ENCODE measurements around the gene DBF4B.

The DBF4B gene

DNA sequence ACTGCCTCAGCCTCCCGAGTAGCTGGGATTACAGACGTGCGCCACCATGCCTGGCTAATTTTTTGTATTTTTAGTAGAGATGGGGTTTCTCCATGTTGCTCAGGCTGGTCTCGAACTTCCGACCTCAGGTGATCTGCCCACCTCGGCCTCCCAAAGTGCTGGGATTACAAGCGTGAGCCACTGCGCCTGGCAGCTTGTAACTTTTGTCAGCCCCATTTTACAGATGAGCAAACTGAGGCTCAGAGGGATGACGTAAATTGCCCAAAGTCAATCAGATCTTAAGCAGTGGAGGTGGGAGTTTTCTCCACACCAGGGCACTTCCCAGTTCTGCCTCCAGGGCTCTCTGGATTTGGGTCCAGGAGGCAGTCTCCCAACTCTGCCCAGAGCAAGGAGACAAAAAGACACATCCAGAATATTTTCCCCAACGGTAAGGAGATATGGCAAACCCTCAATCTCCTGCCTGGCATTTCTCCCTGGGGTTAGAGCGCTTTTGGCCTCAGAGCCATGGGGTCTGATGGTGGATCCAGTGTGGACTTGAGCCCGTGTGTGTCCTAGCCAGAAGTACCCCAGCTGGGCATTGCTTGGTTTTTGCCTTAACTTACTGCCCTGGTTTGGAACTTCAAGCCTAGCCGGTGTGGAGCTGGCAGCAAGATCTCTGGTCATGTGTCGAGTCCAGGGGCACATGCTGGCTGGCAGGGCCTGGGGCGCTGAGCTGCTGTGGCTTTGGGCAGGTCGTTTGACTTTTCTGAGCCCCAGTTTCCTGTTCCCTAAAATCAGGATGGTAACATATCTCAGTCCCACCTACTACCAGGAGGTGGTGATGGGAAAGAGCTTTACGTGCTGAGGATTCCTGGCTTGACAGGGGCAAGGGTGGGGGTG lies 53.7 kb downstream of the DBF4B start:
- DNase-seq = no peak

DNA sequence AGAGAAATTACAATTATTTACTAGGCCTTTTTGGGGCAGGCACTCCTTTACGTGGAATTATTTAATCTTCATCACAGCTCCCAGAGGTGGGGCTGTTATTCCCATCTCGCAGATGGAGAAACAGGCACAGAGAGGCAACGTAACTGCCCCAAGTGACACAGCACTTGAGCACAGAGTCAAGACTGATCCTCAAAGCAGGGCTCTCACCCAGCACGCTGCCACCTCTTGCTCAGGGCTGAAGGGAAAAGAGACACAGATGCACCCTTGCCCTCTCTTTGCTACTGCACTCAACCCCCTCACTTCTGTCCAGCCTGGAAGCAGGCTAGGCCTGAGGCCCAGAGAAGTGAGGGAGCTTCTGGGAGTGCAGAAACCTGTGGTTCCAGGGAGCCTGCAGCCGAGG lies 54.7 kb downstream of the DBF4B start:
- DNase-seq = no peak

DNA sequence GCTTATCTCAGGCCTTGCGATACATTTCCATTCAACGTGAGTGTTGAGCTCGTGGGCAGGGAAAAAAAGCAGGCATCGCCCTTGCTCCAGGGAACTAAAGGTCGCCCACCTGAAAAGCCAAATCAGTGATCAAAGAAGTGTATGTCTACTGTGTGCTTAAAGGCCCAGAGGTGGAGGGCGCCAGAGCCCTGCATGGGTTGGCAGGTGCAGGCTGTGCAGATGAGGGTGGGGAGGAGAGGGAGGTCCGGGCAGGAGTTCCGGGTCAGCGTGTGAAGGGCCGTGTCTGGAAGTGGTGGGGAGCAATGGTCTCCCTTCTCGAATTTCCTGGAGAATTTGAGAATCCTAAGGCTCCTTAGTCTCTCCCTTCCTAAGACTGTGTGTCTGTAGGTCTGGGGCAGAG lies 57.5 kb downstream of the DBF4B start:
- no peak for DNase-seq

DNA sequence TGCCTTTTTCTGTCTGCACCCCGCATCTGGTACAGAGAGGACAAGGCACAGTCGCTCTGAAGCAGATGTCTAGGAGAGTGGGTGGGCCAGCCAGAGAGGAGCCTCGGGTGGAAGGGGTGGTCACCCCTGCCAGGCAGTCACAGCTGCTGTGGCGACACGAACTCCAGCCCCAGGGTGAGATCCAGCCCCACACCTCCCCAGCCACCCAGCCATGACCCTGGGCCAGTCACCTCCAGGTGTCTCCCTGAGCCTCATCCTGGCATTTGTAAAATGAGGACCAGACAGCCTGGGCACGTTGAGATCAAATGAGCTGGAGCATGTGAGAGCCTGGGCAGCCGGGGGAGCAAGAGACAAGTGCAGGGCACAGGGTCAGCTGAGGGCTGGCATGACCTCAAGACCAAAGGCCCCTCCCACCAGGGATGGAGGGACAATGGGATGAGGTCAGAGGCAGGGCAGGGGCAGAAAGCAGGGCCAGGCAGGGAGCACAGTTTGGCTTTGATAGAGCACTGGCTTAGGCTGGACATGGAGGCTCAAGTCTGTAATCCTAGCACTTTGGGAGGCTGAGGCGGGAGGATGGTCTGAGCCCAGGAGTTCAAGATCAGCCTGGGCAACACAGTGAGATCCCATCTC lies 58.1 kb downstream of the DBF4B start:
- DNase-seq = no peak

DNA sequence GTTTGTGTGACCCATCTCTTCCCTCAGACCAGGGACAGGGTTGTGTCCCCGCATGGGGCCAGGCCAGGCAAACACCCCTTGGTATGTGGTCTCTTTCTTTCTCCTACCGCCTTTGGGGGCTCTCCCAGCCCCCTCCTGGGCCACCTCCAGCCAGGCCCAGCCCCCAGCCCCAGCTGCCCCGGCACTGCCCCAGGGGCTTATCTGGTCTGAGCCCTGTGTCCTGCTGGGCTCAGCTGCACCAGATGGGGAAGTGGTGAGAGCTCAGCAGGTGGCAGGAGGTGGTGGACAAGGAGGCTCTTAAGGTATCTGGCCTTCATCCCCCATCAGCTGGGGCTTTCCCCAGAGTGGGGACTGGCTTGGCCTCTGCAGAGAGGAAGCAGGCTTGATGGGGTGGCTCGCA lies 59.0 kb downstream of the DBF4B start:
- no peak for DNase-seq

DNA sequence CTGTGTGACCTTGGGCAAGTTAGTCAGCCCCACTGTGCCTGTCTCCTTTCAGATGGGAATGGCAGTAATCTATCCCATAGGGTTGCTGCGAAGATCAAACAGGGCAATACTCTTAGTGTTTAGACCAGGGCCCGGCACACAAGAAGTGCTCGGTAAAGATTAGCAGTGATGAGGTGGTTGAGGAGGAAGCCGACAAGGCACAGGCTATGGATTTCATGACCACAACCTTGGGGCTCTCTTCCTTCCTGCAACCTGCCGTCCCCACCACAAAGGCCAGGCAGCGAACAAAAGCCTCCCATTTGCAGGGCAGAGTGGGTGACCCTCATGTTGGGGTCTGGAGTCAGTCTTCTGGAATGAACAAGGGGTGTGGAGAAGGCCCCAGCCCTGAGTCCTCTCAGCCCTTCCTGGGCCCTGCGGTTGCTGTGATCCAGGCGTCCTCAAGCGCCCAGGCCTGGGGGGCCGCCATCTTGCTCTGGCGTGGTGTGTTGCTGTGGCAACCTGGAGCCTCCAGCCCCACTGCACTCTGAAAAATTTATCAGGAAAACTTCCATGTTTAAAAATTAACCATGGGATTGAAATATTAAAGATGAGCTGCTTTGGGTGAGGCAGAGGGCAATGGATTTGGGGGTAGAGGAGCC lies 60.2 kb downstream of the DBF4B start:
- no peak for DNase-seq

DNA sequence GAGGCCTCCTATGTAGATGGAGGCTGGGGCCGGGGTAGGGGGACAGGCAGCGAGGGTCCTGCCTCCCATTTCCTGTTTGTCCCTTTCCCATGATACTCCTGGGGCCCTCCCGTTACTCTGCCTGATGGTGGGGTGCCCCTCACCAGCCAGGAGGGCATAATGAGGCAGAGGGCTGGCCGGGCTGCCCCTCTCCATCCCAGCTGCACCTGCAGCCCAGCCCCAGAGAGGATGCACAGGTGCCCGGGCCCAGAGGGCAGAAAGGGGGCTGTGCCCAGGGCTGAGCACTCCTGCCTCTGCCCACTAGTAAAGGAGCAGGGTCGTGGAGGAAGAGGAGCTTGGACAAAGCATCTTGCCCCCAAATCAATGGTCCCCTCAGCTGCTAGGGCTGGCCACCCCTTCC lies 60.8 kb downstream of the DBF4B start:
- DNase-seq = no peak

DNA sequence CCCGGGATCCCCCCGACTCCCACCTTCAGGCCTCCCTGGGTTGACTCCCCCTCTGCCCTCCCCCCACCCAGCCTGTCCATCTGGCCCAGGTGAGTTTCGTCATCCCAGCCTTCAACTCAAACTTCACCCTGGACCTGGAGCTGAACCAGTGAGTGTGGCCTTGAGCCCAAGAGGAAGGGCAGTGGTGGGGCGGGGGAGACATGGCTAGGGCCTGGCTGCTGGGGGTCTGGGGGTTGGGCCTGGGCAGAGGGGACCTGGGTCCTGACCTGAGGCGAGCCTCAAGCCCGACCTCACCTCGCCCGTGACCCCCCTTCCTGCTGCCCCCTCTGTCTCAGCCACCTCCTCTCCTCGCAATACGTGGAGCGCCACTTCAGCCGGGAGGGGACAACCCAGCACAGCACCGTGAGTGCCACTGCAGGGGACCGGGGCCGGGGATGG lies 61.2 kb downstream of the DBF4B start:
- DNase-seq = no peak

DNA sequence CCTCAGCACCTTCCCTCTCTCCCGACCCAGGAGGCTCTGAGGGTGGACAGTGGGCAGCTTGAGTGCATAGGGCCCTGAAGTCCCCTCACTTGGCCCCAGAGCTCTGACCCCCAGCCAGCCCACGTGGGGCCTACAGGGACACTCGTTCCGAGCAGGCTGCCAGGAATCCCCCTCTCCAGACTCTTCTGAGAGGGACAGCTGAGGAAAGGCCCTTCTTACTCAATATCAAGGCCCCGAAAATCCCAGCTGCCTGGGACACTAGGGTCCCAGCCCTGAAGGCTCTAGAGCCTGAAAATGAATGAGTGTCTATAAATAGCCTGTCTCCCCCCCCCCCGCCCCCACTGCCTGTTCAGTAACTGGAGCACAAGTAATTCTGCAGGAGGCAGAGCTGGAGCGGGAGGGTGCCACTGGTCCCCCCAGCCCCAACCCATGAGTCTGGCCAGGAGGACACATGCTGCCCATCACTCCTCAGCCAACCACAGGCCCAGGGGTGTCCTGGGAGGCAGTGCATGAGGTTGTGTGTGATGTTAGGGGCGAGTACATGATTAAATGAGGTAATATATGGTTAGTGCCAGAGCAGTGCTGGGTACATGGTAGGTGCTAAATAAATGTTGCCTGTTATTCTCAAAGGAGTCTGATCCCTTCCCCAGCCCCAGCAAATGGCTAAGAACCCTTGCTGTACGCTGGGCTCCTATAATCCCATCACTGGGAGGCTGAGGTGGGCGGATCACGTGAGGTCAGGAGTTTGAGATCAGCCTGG lies 61.9 kb downstream of the DBF4B start:
- no peak for DNase-seq

DNA sequence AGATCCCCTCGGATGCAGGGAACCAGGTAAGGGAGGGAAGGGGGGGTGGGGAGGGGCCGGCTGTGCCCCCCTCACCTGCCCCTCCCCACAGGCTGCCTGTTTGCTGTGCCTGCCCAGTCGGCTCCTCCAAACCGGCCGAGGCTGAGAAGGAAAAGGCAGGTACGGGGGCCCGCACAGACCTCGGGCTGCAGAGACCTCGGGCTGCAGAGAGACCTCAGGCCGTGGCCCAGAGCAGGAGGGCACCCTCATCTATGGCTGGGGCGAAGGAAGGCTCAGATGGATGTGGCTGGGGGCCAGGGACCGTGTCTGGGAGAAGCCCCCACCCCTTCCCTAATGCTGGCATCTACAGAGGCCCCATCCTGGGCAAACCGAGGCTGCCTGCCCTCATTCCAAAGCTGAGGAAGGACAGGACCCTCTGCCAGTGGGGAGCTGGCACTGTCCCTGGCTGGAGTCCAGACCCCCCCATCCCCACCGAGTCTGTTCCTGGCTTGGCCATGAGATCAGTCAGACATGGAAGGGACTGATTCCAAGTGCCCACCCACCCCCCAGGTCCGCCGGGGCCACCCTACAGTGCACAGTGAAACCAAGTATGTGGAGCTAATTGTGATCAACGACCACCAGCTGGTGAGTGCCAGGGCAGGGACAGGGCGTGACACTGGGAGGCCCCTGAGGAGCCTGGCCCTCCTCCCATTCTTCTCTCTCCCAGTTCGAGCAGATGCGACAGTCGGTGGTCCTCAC lies 64.0 kb downstream of the DBF4B start:
- DNase-seq = no peak

DNA sequence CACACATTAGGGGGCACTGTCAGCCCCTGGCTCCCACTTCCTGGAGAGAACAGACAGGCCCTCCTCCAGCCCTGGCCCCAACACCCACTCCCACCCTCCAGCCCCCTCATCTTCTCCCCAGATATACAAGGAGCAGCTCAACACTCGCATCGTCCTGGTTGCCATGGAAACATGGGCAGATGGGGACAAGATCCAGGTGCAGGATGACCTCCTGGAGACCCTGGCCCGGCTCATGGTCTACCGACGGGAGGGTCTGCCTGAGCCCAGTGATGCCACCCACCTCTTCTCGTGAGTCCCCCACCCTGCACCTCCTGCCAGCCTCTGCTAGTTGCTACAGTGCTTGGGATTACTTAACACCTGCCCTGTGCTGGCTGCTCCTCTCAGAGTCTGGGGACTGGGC lies 64.7 kb downstream of the DBF4B start:
- DNase-seq = no peak

DNA sequence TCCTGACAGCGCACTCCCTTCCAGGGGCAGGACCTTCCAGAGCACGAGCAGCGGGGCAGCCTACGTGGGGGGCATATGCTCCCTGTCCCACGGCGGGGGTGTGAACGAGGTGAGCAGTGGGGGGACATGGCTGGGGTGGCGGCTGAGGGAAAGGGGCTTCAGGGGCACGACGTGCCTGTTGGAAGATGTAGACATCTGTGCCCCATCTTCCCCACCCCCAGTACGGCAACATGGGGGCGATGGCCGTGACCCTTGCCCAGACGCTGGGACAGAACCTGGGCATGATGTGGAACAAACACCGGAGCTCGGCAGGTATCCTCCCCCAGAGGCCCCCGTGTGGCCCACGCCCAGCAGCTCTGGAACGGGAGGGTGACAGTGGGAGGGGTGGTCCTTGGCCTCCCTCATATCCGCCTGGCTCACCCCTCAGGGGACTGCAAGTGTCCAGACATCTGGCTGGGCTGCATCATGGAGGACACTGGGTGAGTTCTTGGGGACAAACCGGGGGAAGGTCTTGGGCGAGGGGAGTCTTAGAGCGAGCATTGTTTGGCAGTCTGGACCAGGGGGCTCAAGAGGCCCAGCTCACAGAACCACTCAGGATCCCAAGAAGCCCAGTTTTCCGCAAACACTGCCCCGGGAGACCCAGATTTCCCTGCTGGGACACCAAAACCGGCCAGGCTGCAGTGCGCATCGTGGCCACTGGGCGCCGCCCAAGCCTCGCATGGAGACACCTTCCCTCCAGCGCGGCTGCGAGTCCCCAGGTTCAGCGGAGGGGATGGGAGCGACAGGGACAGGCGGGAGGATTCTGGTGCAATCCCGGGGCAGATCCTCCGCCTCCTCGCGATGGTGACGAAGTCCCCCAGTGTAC lies 66.0 kb downstream of the DBF4B start:
- peak; percentile 76 for DNase-seq

DNA sequence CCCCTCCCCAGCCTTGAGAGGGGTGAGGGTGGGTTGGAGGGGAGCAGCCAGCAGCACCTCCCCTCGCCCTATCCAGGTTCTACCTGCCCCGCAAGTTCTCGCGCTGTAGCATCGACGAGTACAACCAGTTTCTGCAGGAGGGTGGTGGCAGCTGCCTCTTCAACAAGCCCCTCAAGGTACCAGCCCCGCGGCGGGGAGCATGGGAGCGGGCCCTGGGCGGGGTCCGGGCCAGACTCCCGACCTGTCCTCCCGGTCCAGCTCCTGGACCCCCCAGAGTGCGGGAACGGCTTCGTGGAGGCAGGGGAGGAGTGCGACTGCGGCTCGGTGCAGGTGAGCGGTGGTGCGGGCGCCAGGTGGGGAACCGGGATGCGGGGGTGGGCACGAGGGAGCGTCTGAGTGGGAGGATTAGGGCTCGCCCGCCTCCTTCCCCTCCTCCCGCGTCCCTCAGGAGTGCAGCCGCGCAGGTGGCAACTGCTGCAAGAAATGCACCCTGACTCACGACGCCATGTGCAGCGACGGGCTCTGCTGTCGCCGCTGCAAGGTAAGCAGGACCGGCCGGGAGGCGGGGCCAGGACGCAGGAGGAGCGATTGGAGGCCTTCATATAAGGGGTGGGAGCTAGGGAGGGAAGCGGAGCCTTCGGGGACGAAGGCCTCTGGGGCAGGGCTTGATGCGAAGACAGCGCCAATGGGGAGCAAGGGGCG lies 66.8 kb downstream of the DBF4B start:
- peak; percentile 97 for DNase-seq

DNA sequence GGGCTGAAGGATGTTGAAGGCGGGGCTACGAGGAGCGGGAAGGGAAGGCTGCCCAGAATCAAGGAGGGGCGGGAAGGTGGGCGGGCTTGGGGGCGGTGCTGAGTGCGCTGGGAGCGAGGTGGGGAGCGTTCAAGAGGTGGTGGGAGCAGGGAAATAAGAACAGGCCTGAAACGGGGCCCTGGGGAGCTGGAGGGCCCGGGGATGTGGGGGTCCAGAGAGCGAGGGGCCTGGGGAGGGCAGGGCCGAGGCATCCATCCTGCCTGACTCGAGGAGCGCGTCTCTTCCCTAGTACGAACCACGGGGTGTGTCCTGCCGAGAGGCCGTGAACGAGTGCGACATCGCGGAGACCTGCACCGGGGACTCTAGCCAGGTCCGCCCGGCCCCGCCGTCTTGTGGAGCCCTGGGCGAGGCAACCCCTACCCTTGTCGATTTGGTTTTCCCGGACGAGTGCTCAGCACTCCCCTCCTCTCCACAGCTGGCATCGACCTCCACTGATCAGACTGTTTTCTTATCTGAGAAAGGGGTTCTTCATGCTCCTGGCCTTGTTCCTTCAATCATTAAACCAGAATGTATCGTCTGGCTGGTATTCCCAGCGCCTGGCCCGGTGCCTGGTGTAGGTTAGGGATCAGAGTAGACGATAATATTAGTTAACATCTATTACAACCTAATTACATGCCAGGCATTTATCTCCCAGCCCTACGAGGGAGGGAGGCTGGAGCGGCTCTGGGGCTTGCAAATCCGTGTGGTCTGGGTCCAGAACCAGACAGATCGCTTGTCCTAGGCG lies 67.6 kb downstream of the DBF4B start:
- peak; percentile 72 for DNase-seq

DNA sequence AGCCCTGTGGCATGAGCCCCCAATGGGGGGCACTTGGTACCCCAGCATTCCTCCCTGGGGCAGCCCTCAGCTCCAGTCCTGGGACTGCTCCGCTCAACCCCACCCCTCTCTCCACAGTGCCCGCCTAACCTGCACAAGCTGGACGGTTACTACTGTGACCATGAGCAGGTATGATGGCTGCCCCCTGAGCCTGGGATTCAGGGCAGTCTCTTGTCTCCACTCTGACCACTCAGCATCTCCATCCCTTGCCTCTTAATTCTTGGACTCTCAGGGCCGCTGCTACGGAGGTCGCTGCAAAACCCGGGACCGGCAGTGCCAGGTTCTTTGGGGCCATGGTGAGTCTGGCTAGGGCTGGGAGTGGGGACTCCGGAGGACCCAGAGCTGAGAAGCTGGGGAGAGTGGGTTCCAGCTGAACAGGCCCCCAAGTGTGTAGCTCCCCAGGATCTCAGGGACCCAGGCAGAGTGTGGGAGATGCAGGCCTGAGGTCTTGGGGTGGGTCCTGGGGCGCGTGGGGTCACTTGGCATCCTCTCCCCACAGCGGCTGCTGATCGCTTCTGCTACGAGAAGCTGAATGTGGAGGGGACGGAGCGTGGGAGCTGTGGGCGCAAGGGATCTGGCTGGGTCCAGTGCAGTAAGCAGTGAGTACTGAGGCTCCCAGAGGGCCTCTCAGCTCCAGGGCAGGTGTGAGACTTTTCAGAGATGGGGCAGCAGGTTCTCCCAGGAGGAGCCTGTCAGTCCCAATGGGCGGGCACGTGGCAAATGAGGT lies 68.3 kb downstream of the DBF4B start:
- DNase-seq = no peak

DNA sequence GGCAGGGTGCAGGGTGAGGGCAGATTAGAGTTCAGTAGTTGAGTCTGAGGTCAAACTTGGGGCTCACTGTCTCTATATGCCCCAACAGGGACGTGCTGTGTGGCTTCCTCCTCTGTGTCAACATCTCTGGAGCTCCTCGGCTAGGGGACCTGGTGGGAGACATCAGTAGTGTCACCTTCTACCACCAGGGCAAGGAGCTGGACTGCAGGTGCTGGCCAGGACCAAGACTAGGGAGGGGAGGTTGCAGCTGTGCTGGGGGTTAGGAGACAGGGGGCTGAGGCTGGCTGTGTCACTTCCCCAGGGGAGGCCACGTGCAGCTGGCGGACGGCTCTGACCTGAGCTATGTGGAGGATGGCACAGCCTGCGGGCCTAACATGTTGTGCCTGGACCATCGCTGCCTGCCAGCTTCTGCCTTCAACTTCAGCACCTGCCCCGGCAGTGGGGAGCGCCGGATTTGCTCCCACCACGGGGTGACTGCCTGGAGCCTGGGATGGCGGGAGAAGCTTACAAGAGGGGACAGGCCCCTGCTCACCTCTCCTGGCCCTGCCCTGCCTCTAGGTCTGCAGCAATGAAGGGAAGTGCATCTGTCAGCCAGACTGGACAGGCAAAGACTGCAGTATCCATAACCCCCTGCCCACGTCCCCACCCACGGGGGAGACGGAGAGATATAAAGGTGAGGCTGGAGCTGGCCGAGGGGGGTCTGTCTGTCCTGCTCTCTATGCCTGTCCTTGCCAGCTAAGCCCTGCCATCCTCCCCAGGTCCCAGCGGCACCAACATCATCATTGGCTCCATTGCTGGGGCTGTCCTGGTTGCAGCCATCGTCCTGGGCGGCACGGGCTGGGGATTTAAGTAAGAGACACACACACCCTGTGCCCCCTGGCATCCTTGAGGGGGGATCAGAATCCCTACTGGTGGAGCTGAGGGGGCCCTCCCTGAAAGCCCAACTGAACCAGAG lies 69.2 kb downstream of the DBF4B start:
- no peak for DNase-seq

DNA sequence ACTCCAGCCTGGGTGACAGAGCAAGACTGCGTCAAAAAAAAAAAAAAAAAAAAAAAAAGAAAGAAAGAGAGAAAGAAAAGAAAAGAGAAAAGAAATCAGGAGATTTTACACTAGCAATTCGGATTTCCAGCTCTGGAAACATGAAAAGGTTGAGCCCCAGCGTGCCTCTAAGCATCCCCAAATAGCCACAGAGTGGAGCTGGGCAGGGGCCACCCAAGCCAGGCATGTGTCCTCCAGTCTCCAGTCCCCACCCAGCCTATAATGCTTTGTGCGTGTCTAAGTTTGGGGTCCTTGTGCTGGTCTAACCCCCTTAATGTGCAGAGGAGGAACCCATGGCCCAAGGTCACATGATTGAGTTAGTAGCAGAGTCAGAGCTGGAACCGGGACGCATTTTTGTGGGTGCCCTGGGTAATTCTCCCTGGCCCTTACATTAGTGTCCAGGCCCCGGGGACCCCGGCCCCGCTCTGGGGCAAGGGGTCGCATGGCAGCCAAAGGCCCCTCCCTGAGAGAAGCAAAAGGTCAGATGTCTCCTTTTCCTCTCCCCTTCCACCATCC lies 70.3 kb downstream of the DBF4B start:
- DNase-seq = no peak

Data from NCI-H748 treated with DMSO at 0.1 percent for 48 hours (cell line).